ENCODE data around the gene RBM17. TPM values are rescaled to one million over a fixed set of nuclear protein-coding genes. Genes with fewer than 3 reads are reported as not detected.

The RBM17 gene
- polyA plus RNA-seq, 1 donor from 2014 or later: 118 TPM

DNA sequence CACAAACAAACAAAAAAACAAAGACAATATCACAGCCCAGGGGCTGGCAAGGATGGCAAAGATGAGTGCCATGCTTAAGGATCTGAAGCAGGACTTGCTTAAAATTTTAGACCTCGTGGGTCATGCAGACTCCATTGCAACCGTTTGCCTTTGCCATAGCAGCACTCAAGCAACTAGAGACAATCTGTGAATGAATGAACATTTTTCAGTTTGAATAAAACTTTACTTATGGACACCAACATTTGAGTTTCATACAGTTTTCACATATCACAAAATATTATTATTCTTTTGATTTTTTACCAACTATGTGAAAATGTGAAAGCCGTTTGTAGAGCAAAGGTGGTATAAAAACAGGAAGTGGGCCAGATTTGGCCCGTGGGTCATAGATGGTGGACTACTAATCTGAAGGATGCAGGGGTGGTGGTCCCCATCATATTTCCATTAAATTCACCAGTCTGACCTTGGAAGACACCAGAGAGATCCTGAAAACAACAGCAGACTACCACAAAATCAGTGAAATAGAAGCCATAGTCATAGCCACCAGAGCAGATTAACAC, 8.3 kb upstream of the RBM17 start:
- no peak overlapping the region for H3K4me3 Mint-ChIP-seq
- H3K27me3 Mint-ChIP-seq: peaks cover 3% of the 10 kb centered on the region
- H3K36me3 Mint-ChIP-seq: peaks cover 1% of the 10 kb centered on the region
- H3K9me3 Mint-ChIP-seq: no peaks in the 10 kb centered on the region
- H3K27ac Mint-ChIP-seq: peak overlapping the region in 1 of 3 donors; percentile 68
- peaks cover 4 to 13% (median 7%) of the 10 kb centered on the region in 3 donors for H3K4me1 Mint-ChIP-seq

GRCh38 chr10:6082496-6083395, 6.1 kb upstream of the RBM17 start:
- no peaks in the 10 kb centered on the region for H3K9me3 Mint-ChIP-seq
- peak overlapping the region in 1 of 3 donors; percentile 82 for H3K27ac Mint-ChIP-seq
- peaks cover 5% of the 10 kb centered on the region for H3K27me3 Mint-ChIP-seq
- H3K4me3 Mint-ChIP-seq: no peak overlapping the region
- H3K36me3 Mint-ChIP-seq: peaks cover 1% of the 10 kb centered on the region
- peaks cover 15 to 31% (median 21%) of the 10 kb centered on the region in 3 donors for H3K4me1 Mint-ChIP-seq

GRCh38 chr10:6083523-6084475, 5.0 kb upstream of the RBM17 start:
- H3K4me1 Mint-ChIP-seq: peaks cover 23 to 36% (median 29%) of the 10 kb centered on the region in 3 donors
- no peaks in the 10 kb centered on the region for H3K9me3 Mint-ChIP-seq

DNA sequence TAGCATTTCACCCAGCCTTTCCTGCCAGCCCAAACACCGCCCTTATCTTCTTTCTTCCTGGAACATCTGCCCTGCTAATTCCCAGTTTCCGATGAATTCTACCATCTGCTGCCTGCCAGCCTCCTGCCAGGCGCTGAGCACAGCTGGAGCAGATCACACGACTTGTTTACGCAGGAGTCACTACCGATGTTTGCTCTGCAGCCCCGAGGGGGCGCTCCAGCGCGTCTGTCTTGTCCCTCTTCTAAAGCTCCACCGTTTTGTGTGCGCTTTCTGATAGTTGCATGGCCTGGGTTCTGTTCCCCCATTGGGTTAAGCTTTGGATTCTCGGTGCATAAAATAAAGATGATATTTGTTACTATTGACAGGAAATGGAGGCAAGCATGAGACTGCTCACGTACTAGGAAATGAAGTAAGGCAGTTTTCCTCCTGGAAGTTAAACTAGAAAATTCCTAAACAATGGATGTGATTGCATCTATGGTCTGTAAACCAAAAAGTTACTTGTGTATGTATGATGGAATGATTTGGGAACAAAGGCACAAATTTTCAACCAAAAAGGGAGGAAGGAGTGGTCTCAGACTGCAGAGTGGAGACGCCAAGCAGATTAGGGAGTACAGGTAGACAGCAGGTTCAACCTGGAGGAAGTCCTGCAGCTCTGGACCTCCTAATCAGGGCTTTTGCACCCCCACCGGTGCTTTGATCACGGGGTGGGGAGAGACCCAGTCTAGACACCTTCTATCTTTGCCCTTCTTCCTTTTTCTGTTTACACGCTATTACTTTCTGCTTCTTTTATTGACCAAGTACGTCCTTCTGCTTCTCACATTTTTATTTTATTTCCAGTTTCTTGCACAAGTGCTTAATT, 2.2 kb upstream of the RBM17 start:
- Mint-ChIP-seq H3K27me3 (peaks cover 5% of the 10 kb centered on the region), H3K4me1 (peaks cover 32 to 50% (median 40%) of the 10 kb centered on the region in 3 donors), H3K9me3 (no peaks in the 10 kb centered on the region), H3K36me3 (no peaks in the 10 kb centered on the region), H3K27ac (peak overlapping the region; percentile 76 to 97 (median 88)), H3K4me3 (peak overlapping the region; percentile 21 to 90 (median 80))

More at GRCh38 chr10:6083523-6084475, 5.0 kb upstream of the RBM17 start:
- H3K27ac Mint-ChIP-seq: peak overlapping the region in 2 of 3 donors; percentile 39 to 82
- peaks cover 1% of the 10 kb centered on the region for H3K36me3 Mint-ChIP-seq
- peak overlapping the region in 1 of 4 donors; percentile 59 for H3K4me3 Mint-ChIP-seq
- H3K27me3 Mint-ChIP-seq: peaks cover 5% of the 10 kb centered on the region

GRCh38 chr10:6089334-6090219, 743 bp downstream of the RBM17 start:
- Mint-ChIP-seq H3K36me3 (no peaks in the 10 kb centered on the region), H3K27ac (peak overlapping the region; percentile 73 to 79 (median 76)), H3K27me3 (peaks cover 2% of the 10 kb centered on the region), H3K9me3 (no peaks in the 10 kb centered on the region), H3K4me1 (peaks cover 53 to 63% (median 56%) of the 10 kb centered on the region in 3 donors), H3K4me3 (peak overlapping the region; percentile 88 to 95 (median 88))

DNA sequence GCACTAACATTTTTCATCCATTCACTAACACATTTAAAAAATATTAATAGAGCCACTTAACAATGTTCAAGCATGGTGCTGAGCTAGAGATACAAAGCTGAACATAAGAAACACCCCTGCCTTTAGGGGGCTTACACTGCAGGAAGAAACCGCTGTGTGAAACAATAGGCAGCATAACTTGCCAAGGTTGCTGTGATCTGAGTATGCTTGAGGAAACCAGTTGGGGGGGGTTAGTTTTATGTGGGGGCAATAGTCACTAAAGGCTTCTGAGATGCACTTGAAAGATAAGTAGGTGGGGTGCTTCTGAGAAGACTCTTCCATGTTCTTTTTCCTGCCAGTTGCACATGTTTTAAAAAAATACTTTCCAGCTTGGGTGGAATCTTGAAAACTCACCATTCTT, 2.8 kb downstream of the RBM17 start:
- H3K27ac Mint-ChIP-seq: peak overlapping the region in 2 of 3 donors; percentile 59 to 91
- no peaks in the 10 kb centered on the region for H3K9me3 Mint-ChIP-seq

GRCh38 chr10:6092731-6093130, 3.9 kb downstream of the RBM17 start:
- H3K4me1 Mint-ChIP-seq: peaks cover 46 to 60% (median 52%) of the 10 kb centered on the region in 3 donors
- no peaks in the 10 kb centered on the region for H3K36me3 Mint-ChIP-seq
- peak overlapping the region in 1 of 3 donors; percentile 75 for H3K27ac Mint-ChIP-seq
- H3K9me3 Mint-ChIP-seq: no peaks in the 10 kb centered on the region
- H3K27me3 Mint-ChIP-seq: no peaks in the 10 kb centered on the region
- peak overlapping the region in 2 of 4 donors; percentile 50 to 67 for H3K4me3 Mint-ChIP-seq

More for the DNA sequence above, 2.8 kb downstream of the RBM17 start:
- Mint-ChIP-seq H3K36me3 (no peaks in the 10 kb centered on the region), H3K4me3 (peak overlapping the region in 3 of 4 donors; percentile 61 to 67 (median 65)), H3K27me3 (no peaks in the 10 kb centered on the region), H3K4me1 (peaks cover 55 to 69% (median 59%) of the 10 kb centered on the region in 3 donors)

DNA sequence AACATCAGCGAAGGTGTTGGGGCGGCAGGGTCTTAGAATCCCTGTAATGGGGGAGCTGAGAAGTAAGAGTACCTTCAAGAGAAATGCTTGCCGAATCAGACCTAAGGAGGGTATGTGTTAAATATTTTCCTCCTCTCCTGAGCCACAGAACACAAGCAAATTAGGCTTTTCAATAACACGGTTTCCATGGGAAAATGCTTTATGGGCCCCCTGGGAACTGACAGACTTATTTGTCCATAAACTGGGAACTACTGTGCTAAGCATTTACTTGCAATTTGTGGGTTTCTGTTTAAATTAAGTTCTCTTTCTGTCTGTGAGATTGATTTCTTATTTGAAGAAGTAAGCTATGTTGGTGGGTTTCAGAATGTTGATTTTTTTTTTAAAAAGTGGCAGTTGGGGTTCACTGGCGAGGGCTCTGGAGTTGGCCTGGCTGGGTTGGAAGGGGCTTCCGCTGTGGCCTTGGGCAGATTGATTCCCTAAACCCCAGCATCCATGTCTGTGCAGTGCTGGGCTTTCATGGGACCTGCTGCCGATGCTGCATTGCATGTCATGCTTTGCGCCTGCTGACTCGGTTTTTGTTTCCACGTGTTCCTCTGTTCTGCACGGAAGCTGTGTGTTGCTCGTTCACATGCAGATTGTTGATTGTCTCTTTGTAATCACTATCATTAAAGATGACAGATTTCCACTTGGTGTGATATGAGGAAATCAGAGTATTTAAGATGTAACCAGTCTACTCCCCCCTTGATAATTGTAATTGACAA, 7.2 kb downstream of the RBM17 start:
- Mint-ChIP-seq H3K27me3 (no peaks in the 10 kb centered on the region), H3K4me1 (peaks cover 38 to 52% (median 40%) of the 10 kb centered on the region in 3 donors), H3K27ac (peak overlapping the region in 2 of 3 donors; percentile 7 to 67), H3K4me3 (no peak overlapping the region), H3K36me3 (peaks cover 3% of the 10 kb centered on the region), H3K9me3 (no peaks in the 10 kb centered on the region)

- H3K4me1 Mint-ChIP-seq: peaks cover 31 to 50% (median 42%) of the 10 kb centered on the region in 3 donors
- H3K27ac Mint-ChIP-seq: peak overlapping the region in 1 of 3 donors; percentile 56
- H3K36me3 Mint-ChIP-seq: peaks cover 3% of the 10 kb centered on the region
These were observed 8.2 kb downstream of the RBM17 start for GRCh38 chr10:6097063-6097462.

GRCh38 chr10:6098156-6098555, 9.3 kb downstream of the RBM17 start:
- no peak overlapping the region for H3K4me3 Mint-ChIP-seq
- H3K4me1 Mint-ChIP-seq: peaks cover 23 to 45% (median 35%) of the 10 kb centered on the region in 3 donors
- no peaks in the 10 kb centered on the region for H3K27me3 Mint-ChIP-seq
- no peak overlapping the region for H3K27ac Mint-ChIP-seq
- no peaks in the 10 kb centered on the region for H3K9me3 Mint-ChIP-seq
- H3K36me3 Mint-ChIP-seq: peaks cover 5% of the 10 kb centered on the region

More at GRCh38 chr10:6097063-6097462, 8.2 kb downstream of the RBM17 start:
- Mint-ChIP-seq H3K9me3 (no peaks in the 10 kb centered on the region), H3K27me3 (no peaks in the 10 kb centered on the region), H3K4me3 (no peak overlapping the region)

DNA sequence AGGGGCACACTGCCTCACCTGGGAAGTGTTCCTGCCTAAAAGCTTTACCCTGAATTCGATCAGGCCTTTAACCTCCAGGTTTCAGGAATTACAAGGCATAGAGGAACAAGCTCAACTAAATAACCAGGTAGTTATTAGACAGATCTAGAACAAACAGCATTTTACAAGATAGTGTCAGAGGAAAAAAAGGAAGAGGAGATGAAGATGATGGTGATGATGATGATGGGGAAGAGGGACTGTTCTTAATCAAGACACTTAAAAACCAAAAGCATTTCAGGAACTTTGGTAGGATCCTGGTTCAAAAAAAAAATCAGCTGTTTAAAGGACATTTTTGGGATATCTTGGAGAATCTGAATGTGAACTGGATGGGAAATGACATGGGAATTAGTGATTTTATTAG, 11.5 kb downstream of the RBM17 start:
- peaks cover 5% of the 10 kb centered on the region for H3K36me3 Mint-ChIP-seq
- H3K27me3 Mint-ChIP-seq: no peaks in the 10 kb centered on the region
- peak overlapping the region in 2 of 3 donors; percentile 73 to 95 for H3K27ac Mint-ChIP-seq
- H3K9me3 Mint-ChIP-seq: no peaks in the 10 kb centered on the region
- peaks cover 11 to 32% (median 21%) of the 10 kb centered on the region in 3 donors for H3K4me1 Mint-ChIP-seq
- no peak overlapping the region for H3K4me3 Mint-ChIP-seq

- Mint-ChIP-seq H3K9me3 (no peaks in the 10 kb centered on the region), H3K4me3 (peak overlapping the region in 2 of 4 donors; percentile 44 to 79), H3K36me3 (peaks cover 6% of the 10 kb centered on the region), H3K4me1 (peaks cover 9 to 25% (median 21%) of the 10 kb centered on the region in 3 donors), H3K27ac (peak overlapping the region; percentile 4 to 59 (median 59)), H3K27me3 (no peaks in the 10 kb centered on the region)
These were observed 12.3 kb downstream of the RBM17 start for GRCh38 chr10:6101181-6101580.

All from IgD-negative memory B cell (primary cell).